Lower leg skin (tissue), 3 donors: ENCODE data around the gene PARP15.

Experiments used
- POLR2A ChIP-seq, 2 donors: fragments of 450-650 bp; IDR thresholded peaks; one replicate each; pipeline ENCODE4 v1.6.1; 2016 to 2017; ENCODE audit warnings: antibody characterized with exemption in 2 of 2, mild to moderate bottlenecking in 1 of 2, moderate library complexity in 1 of 2
- TF ChIP-seq, protein P1 (sequence below), 3 donors: fragments of 450-650 bp; IDR thresholded peaks; one replicate each; pipeline ENCODE4 v1.5.1; 2016; ENCODE audit warnings: antibody characterized with exemption in 3 of 3, mild to moderate bottlenecking in 3 of 3, moderate library complexity in 2 of 3

DNA sequence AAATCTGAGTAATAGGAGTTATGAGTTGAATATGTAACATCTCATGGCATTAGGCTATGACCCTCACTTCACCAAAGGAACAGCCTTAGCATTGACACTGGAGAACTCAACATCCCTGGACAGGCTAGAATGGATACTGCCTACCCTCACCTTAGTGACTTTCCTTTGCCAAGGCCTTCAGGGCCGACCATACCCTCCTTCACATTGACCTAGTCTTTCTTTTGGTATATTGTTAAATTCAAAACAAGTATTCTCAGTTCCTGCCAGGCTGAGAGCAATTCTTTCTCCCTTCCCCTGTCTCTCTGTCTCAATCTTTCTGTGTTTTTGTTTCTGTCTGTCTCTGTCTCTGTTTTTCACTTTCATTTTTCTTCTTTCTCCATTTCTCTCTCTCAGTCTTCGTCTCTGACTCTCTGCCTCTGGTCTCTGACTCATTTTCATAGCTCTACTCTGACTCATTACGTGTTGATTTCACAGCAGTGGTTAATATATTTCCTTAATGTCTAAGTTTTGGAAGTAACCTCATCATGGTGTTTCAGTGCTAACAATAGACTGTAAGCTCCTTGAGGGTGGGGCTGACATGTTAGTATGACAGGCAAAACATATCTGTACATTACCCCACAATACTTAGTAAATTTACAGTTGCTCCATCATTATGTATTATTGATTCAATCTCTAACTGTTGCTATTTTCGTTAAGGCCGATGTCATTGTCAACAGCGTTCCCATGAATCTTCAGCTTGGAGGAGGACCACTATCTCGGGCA is 32.5 kb downstream of the PARP15 start:
- TF ChIP-seq, protein P1, sequence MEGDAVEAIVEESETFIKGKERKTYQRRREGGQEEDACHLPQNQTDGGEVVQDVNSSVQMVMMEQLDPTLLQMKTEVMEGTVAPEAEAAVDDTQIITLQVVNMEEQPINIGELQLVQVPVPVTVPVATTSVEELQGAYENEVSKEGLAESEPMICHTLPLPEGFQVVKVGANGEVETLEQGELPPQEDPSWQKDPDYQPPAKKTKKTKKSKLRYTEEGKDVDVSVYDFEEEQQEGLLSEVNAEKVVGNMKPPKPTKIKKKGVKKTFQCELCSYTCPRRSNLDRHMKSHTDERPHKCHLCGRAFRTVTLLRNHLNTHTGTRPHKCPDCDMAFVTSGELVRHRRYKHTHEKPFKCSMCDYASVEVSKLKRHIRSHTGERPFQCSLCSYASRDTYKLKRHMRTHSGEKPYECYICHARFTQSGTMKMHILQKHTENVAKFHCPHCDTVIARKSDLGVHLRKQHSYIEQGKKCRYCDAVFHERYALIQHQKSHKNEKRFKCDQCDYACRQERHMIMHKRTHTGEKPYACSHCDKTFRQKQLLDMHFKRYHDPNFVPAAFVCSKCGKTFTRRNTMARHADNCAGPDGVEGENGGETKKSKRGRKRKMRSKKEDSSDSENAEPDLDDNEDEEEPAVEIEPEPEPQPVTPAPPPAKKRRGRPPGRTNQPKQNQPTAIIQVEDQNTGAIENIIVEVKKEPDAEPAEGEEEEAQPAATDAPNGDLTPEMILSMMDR (IDR thresholded peaks at IDR 0.05) = no peak
- no peak for TF ChIP-seq POLR2A (IDR thresholded peaks at IDR 0.05)
